ENCODE measurements around the gene PLOD3.

Gene PLOD3

GRCh38 chr7:101177644-101178043 lies 39.7 kb downstream of the PLOD3 start:
- H3K4me1 ChIP-seq (ENCODE audit: control insufficient read depth, low read length), result peaks cover 15% of the 10 kb centered on the region
- H3K4me2 ChIP-seq (ENCODE audit: low read length), result no peak overlapping the region
- no peaks in the 10 kb centered on the region for H3K36me3 ChIP-seq (ENCODE audit: control insufficient read depth, low read length)
- no peak overlapping the region for H3K4me3 ChIP-seq (ENCODE audit: low read length)
- H3K27me3 ChIP-seq (ENCODE audit: control insufficient read depth, low read length), result peaks cover 40% of the 10 kb centered on the region
- no peaks in the 10 kb centered on the region for H3F3A ChIP-seq (ENCODE audit: control insufficient read depth, insufficient read depth)
- H3K27ac ChIP-seq (ENCODE audit: low read depth, low read length), result no peak overlapping the region
- H3K9me3 ChIP-seq (ENCODE audit: control insufficient read depth, insufficient read depth, low read length), result no peaks in the 10 kb centered on the region
- no peaks in the 10 kb centered on the region for H4K20me1 ChIP-seq (ENCODE audit: control insufficient read depth, insufficient read depth, low read depth, low read length)
- H3K9me2 ChIP-seq (replicated peaks; ENCODE audit: control insufficient read depth, low read length), result no peaks in the 10 kb centered on the region
- H3K79me2 ChIP-seq (ENCODE audit: control insufficient read depth, low read length), result no peaks in the 10 kb centered on the region
- TF ChIP-seq EZH2phosphoT487 (IDR thresholded peaks at IDR 0.05; ENCODE audit: borderline replicate concordance, low read length) (no peak), CTCF (IDR thresholded peaks at IDR 0.05; ENCODE audit: low read depth, low read length, poor library complexity, severe bottlenecking) (no peak)

- Histone ChIP-seq H3K9me2 (replicated peaks; ENCODE audit: control insufficient read depth, low read length) (no peaks in the 10 kb centered on the region), H3K79me2 (ENCODE audit: control insufficient read depth, low read length) (no peaks in the 10 kb centered on the region), H3K4me1 (ENCODE audit: control insufficient read depth, low read length) (peaks cover 15% of the 10 kb centered on the region), H3K4me3 (ENCODE audit: low read length) (no peak overlapping the region), H3K36me3 (ENCODE audit: control insufficient read depth, low read length) (no peaks in the 10 kb centered on the region), H3K9me3 (ENCODE audit: control insufficient read depth, insufficient read depth, low read length) (no peaks in the 10 kb centered on the region), H3K27ac (ENCODE audit: low read depth, low read length) (no peak overlapping the region), H4K20me1 (ENCODE audit: control insufficient read depth, insufficient read depth, low read depth, low read length) (no peaks in the 10 kb centered on the region), H3F3A (ENCODE audit: control insufficient read depth, insufficient read depth) (peaks cover 2% of the 10 kb centered on the region; the same call in 1 of the 2 replicates), H3K27me3 (ENCODE audit: control insufficient read depth, low read length) (peaks cover 59% of the 10 kb centered on the region), H3K4me2 (ENCODE audit: low read length) (no peak overlapping the region)
- TF ChIP-seq CTCF (IDR thresholded peaks at IDR 0.05; ENCODE audit: low read depth, low read length, poor library complexity, severe bottlenecking) (no peak), EZH2phosphoT487 (IDR thresholded peaks at IDR 0.05; ENCODE audit: borderline replicate concordance, low read length) (no peak)
These were observed 41.7 kb downstream of the PLOD3 start for GRCh38 chr7:101175664-101176063.

- no peaks in the 10 kb centered on the region for H3K9me2 ChIP-seq (replicated peaks; ENCODE audit: control insufficient read depth, low read length)
- peaks cover 25% of the 10 kb centered on the region for H3K4me1 ChIP-seq (ENCODE audit: control insufficient read depth, low read length)
- no peaks in the 10 kb centered on the region for H3K9me3 ChIP-seq (ENCODE audit: control insufficient read depth, insufficient read depth, low read length)
- H3K4me3 ChIP-seq (ENCODE audit: low read length), result 0 out of 2 replicates have a peak overlapping the region, but pooled peaks have one; percentile 17
- peak overlapping the region; percentile 48 for H3K4me2 ChIP-seq (ENCODE audit: low read length)
- no peak overlapping the region for H3K27ac ChIP-seq (ENCODE audit: low read depth, low read length)
- H3K27me3 ChIP-seq (ENCODE audit: control insufficient read depth, low read length), result peaks cover 66% of the 10 kb centered on the region
- peaks cover 3% of the 10 kb centered on the region; the same call in 1 of the 2 replicates for H3F3A ChIP-seq (ENCODE audit: control insufficient read depth, insufficient read depth)
- no peaks in the 10 kb centered on the region for H3K79me2 ChIP-seq (ENCODE audit: control insufficient read depth, low read length)
- H4K20me1 ChIP-seq (ENCODE audit: control insufficient read depth, insufficient read depth, low read depth, low read length), result 0 out of 2 replicates have a peak, but pooled peaks cover 2% of the 10 kb centered on the region
- H3K36me3 ChIP-seq (ENCODE audit: control insufficient read depth, low read length), result no peaks in the 10 kb centered on the region
- TF ChIP-seq CTCF (IDR thresholded peaks at IDR 0.05; ENCODE audit: low read depth, low read length, poor library complexity, severe bottlenecking) (no peak), EZH2phosphoT487 (IDR thresholded peaks at IDR 0.05; ENCODE audit: borderline replicate concordance, low read length) (no peak)
These were observed 43.0 kb downstream of the PLOD3 start for GRCh38 chr7:101174322-101174854.

Measured in DOHH2 (cell line).